PC-3 (cell line): ENCODE results near the gene KSR1. TPM values are rescaled to one million over a fixed set of nuclear protein-coding genes. Genes with fewer than 3 reads are reported as not detected.

ENCODE experiments used
- ATAC-seq: fragments of 200-7000 bp; cut with Tn5 transposase; 2 replicates; pipeline ENCODE4 v1.9.1; 2020; ENCODE audit warnings: mild to moderate bottlenecking, moderate library complexity
- BruUV-seq: library from RNA; stranded (reverse); fragments of 400-500 nt; replicated peaks from 2 replicates; lab custom pipeline; 2021; lab: Mats Ljungman, UMichigan
- CTCF ChIA-PET: fragments of 300-600 bp; sonication (Branson Sonifier 250); formaldehyde crosslinking; loops from one replicate; lab custom pipeline; 2022; ENCODE audit warnings: antibody characterized with exemption; lab: Charles Lee
- POLR2A ChIA-PET: fragments of 300-600 bp; sonication (Branson Sonifier 250); formaldehyde crosslinking; loops from one replicate; lab custom pipeline; 2022; ENCODE audit warnings: antibody characterized with exemption; ENCODE audit not compliant: unreplicated experiment; lab: Charles Lee
- DNase-seq: peaks from one replicate; pipeline ENCODE4 v3.0.0-alpha.2; 2015
- H2AFZ ChIP-seq: fragments of 300-600 bp; sonication (generic); 2 replicates; pipeline ENCODE4 v1.6.0; 2016; ENCODE audit warnings: antibody characterized with exemption, low read length
- H3F3A ChIP-seq: fragments of 300-600 bp; sonication (generic); one replicate; pipeline ENCODE4 v1.6.0; 2017; ENCODE audit warnings: antibody characterized with exemption, low read length, control low read depth, mild to moderate bottlenecking; ENCODE audit not compliant: unreplicated experiment
- H3K27ac ChIP-seq: fragments of 300-600 bp; sonication (generic); 2 replicates; pipeline ENCODE4 v1.5.1; 2016; ENCODE audit warnings: mild to moderate bottlenecking, low read length
- H3K27me3 ChIP-seq: fragments of 300-600 bp; sonication (generic); 2 replicates; pipeline ENCODE4 v1.6.1; 2016; ENCODE audit warnings: low read length, mixed read lengths
- H3K36me3 ChIP-seq: fragments of 300-600 bp; sonication (generic); 2 replicates; pipeline ENCODE4 v1.6.1; 2016; ENCODE audit warnings: low read depth, mixed run types, low read length, mixed read lengths
- H3K4me1 ChIP-seq: fragments of 300-600 bp; sonication (generic); 2 replicates; pipeline ENCODE4 v1.5.1; 2016; ENCODE audit warnings: low read length; ENCODE audit not compliant: insufficient read depth
- H3K4me2 ChIP-seq: fragments of 300-600 bp; sonication (generic); 2 replicates; pipeline ENCODE4 v1.6.0; 2016; ENCODE audit warnings: low read length
- H3K4me3 ChIP-seq: fragments of 300-600 bp; sonication (generic); 2 replicates; pipeline ENCODE4 v1.5.1; 2016; ENCODE audit warnings: mild to moderate bottlenecking, low read length, mixed read lengths
- H3K79me2 ChIP-seq: fragments of 300-600 bp; sonication (generic); 2 replicates; pipeline ENCODE4 v1.6.1; 2017; ENCODE audit warnings: low read length, mixed read lengths
- H3K9ac ChIP-seq: fragments of 300-600 bp; sonication (generic); 2 replicates; pipeline ENCODE4 v1.6.0; 2016; ENCODE audit warnings: mild to moderate bottlenecking, low read length
- H3K9me2 ChIP-seq: fragments of 300-600 bp; sonication (generic); replicated peaks from 2 replicates; pipeline ENCODE4 v1.6.1; 2016; ENCODE audit warnings: mixed run types, low read length, mixed read lengths
- H3K9me3 ChIP-seq: fragments of 300-600 bp; sonication (generic); 2 replicates; pipeline ENCODE4 v1.6.1; 2016; ENCODE audit warnings: low read length, mixed read lengths
- H4K20me1 ChIP-seq: fragments of 300-600 bp; sonication (generic); 2 replicates; pipeline ENCODE4 v1.6.1; 2016; ENCODE audit warnings: low read length, mixed read lengths
- EZH2 ChIP-seq: fragments of 300-600 bp; sonication (generic); IDR thresholded peaks from one replicate; pipeline ENCODE4 v1.6.1; 2017; ENCODE audit warnings: antibody characterized with exemption, mild to moderate bottlenecking, low read length; ENCODE audit not compliant: unreplicated experiment
- EZH2phosphoT487 ChIP-seq: fragments of 300-600 bp; sonication (generic); IDR thresholded peaks from 2 replicates; pipeline ENCODE4 v1.6.1; 2018; ENCODE audit warnings: mild to moderate bottlenecking, antibody characterized with exemption, low read length, borderline replicate concordance
- intact Hi-C: fragments of 100-400 bp; cut with micrococcal nuclease; formaldehyde crosslinking; loops from 2 replicates; pipeline ENCODE4 v1.9.0; 2023
- total RNA-seq: library from RNA; depleted of rRNA; stranded (reverse); fragments of >200 nt; gene quantifications from 2 replicates; pipeline ENCODE4 v1.2.3, GENCODE V29; 2014
- TF ChIP-seq, protein P1 (sequence below): fragments of 300-600 bp; sonication (generic); conservative IDR thresholded peaks from 2 replicates; pipeline ENCODE4 v1.5.1; 2017; ENCODE audit warnings: antibody characterized with exemption, low read depth, mild to moderate bottlenecking, low read length

The KSR1 gene
- total RNA-seq, 1 experiment from 2014 or later = 1.0 TPM

DNA sequence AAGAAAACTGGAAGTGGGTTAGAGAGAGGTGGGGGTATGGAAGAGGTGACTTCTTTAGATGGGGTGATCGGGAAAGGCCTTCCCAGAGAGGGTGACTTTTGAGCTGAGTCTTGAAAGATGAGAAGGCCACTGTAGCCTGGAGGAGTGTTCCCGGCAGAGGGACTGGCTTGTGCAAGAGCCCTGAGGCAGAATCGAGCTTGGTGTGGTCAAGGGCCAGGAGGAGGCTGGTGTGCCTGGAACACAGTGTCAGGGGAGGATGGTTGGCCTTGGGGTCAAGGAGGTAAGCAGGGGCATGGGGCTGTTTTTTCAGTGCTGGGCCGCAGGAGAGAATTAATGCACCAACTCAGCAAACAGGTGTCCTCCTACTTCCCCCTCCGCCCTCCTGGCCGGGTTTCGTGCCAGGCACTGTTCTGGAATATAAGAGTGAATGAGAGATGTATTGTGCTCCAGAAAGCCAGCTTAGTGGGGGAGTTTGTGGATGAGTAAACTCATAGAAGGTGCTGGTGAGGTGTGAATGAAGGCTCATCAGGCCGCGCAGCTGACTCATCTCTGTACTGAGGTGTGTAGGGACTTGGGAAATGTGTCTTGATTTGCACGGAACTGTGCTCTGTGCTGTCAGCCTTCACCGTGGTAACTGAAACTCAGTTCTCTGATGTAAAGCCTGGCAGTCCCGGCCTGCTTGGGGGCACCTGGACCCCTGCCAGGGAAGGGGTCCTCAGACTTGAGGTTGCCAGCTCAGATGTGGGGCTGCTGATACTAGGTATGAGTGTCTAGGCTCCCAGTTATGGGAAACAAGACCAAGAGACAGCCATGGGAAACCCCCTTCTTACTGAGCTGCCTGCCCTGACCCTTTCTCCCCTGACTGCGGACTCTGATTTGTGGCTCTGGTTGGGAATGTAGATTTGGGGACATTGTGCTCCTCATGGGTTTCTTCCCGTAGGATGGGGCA lies 15.3 kb downstream of the KSR1 start:
- H3K9ac ChIP-seq = no peak overlapping the region
- ChIA-PET CTCF (no interaction called here), POLR2A (no interaction called here)
- no peaks in the 10 kb centered on the region; the same call in 1 of the 2 replicates for H3K4me1 ChIP-seq
- no peaks in the 10 kb centered on the region for H3K36me3 ChIP-seq
- H3K27ac ChIP-seq = no peak overlapping the region
- DNase-seq (no peak), ATAC-seq (no peak)
- no peaks in the 10 kb centered on the region for H3K79me2 ChIP-seq
- TF ChIP-seq EZH2 (no peak), EZH2phosphoT487 (no peak)
- TF ChIP-seq, protein P1, sequence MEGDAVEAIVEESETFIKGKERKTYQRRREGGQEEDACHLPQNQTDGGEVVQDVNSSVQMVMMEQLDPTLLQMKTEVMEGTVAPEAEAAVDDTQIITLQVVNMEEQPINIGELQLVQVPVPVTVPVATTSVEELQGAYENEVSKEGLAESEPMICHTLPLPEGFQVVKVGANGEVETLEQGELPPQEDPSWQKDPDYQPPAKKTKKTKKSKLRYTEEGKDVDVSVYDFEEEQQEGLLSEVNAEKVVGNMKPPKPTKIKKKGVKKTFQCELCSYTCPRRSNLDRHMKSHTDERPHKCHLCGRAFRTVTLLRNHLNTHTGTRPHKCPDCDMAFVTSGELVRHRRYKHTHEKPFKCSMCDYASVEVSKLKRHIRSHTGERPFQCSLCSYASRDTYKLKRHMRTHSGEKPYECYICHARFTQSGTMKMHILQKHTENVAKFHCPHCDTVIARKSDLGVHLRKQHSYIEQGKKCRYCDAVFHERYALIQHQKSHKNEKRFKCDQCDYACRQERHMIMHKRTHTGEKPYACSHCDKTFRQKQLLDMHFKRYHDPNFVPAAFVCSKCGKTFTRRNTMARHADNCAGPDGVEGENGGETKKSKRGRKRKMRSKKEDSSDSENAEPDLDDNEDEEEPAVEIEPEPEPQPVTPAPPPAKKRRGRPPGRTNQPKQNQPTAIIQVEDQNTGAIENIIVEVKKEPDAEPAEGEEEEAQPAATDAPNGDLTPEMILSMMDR = no peak
- H3K4me2 ChIP-seq = no peak overlapping the region
- no peaks in the 10 kb centered on the region for H3F3A ChIP-seq
- no peaks in the 10 kb centered on the region for H3K9me2 ChIP-seq
- no peaks in the 10 kb centered on the region for H3K27me3 ChIP-seq
- H3K4me3 ChIP-seq = no peak overlapping the region
- H2AFZ ChIP-seq = no peak overlapping the region
- no peaks in the 10 kb centered on the region for H3K9me3 ChIP-seq
- BruUV-seq = no TSS peak
- no peaks in the 10 kb centered on the region for H4K20me1 ChIP-seq
- intact Hi-C loops = no loop called here

DNA sequence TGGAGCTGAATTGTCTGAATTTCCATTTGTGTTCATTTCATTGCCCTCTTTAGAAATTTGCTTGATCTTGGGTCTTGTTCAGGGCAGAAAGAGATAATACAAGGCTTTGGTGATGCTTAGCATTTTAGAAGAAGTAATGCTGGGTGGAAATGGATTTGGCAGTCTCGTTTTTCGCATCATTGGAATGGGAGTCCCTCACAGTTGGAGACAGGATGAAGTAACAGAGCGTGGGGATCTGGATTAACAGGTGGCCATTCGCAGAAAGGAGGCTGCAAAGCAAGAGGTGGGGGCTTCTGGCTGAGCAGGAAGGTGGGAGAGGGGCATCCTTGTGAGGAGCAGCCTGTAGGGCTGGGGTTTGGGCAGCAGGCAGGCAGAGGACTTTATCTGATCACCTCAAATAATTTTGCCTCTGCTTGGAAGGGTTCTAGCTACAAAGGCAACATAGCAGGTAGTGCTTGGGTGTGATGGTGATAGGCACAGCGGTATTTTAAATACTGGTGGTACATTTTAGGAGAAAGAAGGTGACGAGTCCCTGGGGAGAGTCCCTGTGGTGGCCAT lies 17.0 kb downstream of the KSR1 start:
- Histone ChIP-seq H3K27me3 (no peaks in the 10 kb centered on the region), H3K4me3 (no peak overlapping the region), H2AFZ (no peak overlapping the region), H3K27ac (no peak overlapping the region), H3K4me2 (no peak overlapping the region), H3K9me3 (no peaks in the 10 kb centered on the region), H3K4me1 (no peaks in the 10 kb centered on the region; the same call in 1 of the 2 replicates), H4K20me1 (no peaks in the 10 kb centered on the region), H3K36me3 (no peaks in the 10 kb centered on the region), H3K9ac (no peak overlapping the region), H3F3A (no peaks in the 10 kb centered on the region), H3K9me2 (no peaks in the 10 kb centered on the region), H3K79me2 (no peaks in the 10 kb centered on the region)
- BruUV-seq = no TSS peak
- intact Hi-C loops = no loop called here
- TF ChIP-seq, protein P1 = no peak
- TF ChIP-seq EZH2phosphoT487 (no peak), EZH2 (no peak)
- no peak for DNase-seq
- POLR2A ChIA-PET = no interaction called here
- ATAC-seq = no peak
- CTCF ChIA-PET = no interaction called here
